ENCODE data around the gene GLRA2. TPM values are rescaled to one million over a fixed set of nuclear protein-coding genes. Genes with fewer than 3 reads are reported as not detected.

The GLRA2 gene
- not detected for polyA plus RNA-seq

DNA sequence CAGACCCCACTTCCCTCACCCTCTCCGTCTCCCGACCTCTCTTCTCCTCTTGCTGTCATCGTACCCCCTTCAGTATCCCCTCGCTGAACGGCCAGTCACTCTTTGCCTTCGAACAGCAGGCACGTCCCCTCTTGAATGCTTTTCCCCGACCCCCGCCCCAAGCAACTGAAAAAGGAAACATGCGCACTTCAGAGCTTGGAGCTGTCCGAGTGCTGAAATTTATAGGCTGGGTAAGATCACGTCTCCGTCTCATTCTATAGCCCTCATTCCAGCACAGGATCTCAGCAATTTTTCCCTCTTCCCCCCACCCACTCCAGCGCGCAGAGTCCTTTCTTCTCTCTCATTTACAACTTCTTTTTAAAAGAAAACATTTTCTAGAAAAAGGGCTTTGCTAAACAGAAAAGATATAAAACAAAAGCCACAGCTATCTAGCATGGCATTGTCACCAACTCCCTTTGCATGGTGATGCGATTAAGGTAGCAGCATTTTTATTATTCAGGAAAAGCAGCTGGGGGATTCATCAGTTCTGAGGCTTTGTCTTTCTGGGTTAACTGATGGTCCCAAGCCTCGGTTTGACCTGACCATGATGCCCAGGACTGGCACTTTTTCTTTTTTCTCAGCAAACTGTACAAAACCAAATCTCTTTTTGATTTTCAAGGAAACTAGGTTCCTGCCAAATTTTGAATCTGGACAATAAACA lies at the start of gene GLRA2:
Gene GLRA2, plus strand, starts transcription at position 247 of the 700 bp plus-strand sequence. CDS start 522 bp downstream, outside the sequence.
- Mint-ChIP-seq H3K9me3 (no peaks in the 10 kb centered on the region), H3K4me3 (peak within 1 kb of the TSS in 1 of 4 donors; percentile 78), H3K27me3 (peaks cover 10% of the 10 kb centered on the region), H3K4me1 (no peaks in the 10 kb centered on the region), H3K36me3 (no peaks in the 10 kb centered on the region), H3K27ac (peak within 1 kb of the TSS in 1 of 3 donors; percentile 40)

DNA sequence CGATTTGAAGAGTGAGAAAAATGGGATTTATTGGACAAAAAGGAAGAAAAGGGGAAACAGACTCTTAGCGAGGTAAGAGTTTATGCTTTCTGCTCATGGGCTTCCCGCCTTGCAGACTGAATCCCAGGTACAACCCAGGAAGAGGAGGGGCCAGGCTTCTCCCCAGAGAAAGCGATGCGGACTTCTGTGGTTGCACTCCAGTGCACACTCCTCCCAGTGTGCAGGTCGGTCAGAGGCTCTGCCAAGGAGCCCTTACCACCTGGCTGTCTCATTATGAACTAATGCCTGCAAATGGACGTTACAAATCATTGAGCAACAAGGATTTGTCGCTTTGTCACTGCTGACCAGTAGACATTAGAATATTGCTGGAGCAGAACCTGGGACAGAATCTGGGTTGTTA lies 39.9 kb upstream of the GLRA2 start:
- no peak overlapping the region for H3K27ac Mint-ChIP-seq
- H3K36me3 Mint-ChIP-seq = peaks cover 2% of the 10 kb centered on the region

DNA sequence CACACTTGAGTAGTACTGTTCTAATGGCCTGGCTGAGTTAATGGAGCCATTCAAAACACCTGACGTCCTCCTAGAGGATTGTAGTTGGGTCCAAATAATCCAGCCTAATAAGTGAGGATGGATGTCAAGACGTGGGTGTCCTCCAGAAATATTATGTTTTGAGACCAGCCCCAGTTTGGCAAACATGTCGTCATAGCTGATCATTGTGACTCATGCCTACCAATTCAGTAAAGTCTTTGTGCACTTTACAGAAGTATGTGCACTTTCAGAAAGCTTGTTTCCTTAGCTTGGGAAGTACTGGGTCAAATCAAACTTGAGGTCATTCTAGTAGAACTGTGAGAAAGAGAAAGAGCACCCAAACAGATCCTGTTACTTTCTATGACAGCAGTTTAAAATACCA lies 37.6 kb upstream of the GLRA2 start:
- Mint-ChIP-seq H3K4me3 (no peak overlapping the region), H3K9me3 (no peaks in the 10 kb centered on the region), H3K4me1 (peaks cover 0 to 2% (median 0%) of the 10 kb centered on the region in 3 donors), H3K36me3 (peaks cover 2% of the 10 kb centered on the region), H3K27me3 (peaks cover 8% of the 10 kb centered on the region), H3K27ac (no peak overlapping the region)

More for the DNA sequence above, 39.9 kb upstream of the GLRA2 start:
- Mint-ChIP-seq H3K9me3 (no peaks in the 10 kb centered on the region), H3K4me3 (no peak overlapping the region), H3K4me1 (no peaks in the 10 kb centered on the region), H3K27me3 (peaks cover 8% of the 10 kb centered on the region)

DNA sequence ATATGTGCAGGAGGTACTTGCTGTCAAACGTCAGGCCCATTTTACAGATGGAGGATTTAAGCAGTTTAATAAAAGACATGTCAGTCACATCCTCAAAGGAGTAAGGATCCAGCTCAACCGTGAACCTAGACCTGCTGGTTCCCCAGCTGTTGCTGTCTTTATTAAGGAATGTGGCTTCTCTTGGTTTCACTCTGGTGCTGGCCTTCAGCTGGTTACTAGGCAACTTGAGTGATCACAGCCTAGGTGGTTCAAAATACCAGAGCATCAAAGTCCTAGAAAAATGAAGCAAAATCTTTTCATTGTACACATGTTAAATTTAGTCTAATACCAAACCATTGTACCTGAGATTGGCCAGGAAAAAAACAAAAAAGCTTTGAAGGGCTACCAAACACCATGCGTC lies 32.7 kb upstream of the GLRA2 start:
- Mint-ChIP-seq H3K27ac (peak overlapping the region in 1 of 3 donors; percentile 9), H3K36me3 (no peaks in the 10 kb centered on the region), H3K4me1 (peaks cover 0 to 13% (median 9%) of the 10 kb centered on the region in 3 donors), H3K4me3 (peak overlapping the region in 3 of 4 donors; percentile 66 to 83 (median 67)), H3K27me3 (peaks cover 1% of the 10 kb centered on the region), H3K9me3 (no peaks in the 10 kb centered on the region)

DNA sequence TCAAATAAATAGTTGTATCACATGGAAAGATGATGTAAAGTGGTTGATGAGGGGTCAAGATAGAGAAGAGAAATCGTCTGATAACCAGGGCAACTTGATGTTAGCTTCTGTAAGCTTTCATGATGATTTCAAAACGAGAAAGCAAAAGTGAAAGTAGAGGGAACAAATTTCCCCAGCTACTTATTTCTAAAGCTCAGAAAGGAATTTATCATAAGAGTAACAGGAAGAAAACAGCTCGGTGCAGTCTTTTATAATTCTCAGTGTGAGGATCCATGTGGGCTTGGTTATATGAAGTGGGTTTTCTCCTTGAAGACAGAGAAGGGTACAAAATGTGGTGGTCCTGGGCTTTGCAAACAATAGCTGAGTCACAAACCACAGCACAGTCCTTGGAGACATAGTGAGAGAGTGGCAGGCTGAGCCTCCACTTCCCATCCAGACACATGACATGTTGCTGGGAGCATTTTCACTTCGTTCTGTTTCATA lies 32.1 kb upstream of the GLRA2 start:
- peaks cover 0 to 13% (median 9%) of the 10 kb centered on the region in 3 donors for H3K4me1 Mint-ChIP-seq
- peaks cover 1% of the 10 kb centered on the region for H3K27me3 Mint-ChIP-seq
- H3K9me3 Mint-ChIP-seq = no peaks in the 10 kb centered on the region
- H3K36me3 Mint-ChIP-seq = no peaks in the 10 kb centered on the region
- peak overlapping the region in 2 of 3 donors; percentile 9 to 56 for H3K27ac Mint-ChIP-seq
- peak overlapping the region; percentile 22 to 83 (median 66) for H3K4me3 Mint-ChIP-seq

DNA sequence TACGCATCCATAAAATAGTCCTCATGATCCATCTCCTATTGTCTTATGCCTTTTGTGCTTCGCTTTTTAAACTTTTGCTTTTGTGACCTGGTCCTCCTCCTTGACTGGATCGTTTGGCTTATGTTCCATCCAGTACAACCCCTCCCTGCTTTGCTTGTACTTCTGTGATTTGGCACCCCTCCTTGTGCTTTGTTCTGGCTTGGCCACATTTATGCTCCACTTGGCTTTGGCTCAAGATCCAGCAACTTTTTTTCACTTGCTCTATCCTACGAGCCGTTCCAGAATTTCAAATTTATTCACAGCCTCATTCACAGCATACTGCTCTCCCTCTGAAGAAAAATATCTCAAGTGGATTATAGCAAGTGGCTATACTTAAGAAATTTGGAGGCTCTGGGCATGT lies 28.0 kb upstream of the GLRA2 start:
- Mint-ChIP-seq H3K27ac (no peak overlapping the region), H3K27me3 (peaks cover 1% of the 10 kb centered on the region), H3K4me1 (peaks cover 0 to 11% (median 9%) of the 10 kb centered on the region in 3 donors), H3K9me3 (no peaks in the 10 kb centered on the region), H3K4me3 (no peak overlapping the region), H3K36me3 (no peaks in the 10 kb centered on the region)

DNA sequence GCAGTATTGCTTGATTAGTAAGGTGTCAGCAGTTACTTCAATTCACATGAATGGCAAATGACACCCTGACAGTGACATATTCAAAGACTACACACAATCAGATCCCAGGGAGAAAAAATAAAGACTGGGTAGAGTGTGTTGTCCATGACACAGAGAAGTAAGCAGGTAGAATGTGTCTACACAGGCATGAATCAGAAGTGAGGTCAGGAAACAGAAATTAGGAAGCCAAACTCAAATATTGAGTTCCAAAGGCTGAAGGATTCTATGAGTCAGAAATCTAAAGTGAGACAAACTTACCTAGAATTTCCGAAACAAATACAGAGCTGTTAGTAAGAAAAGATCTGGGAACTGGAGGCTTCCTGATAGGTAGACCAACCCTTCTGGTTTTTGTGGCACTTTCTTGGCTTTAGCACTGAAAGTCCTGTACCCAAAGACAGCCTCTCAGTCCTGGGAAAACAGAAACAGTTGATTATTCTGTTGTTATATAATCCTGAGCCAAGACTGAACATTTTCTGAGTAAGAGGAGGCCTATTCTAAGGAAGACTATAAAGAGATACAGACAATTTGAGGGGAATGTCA lies 24.3 kb upstream of the GLRA2 start:
- H3K4me3 Mint-ChIP-seq = no peak overlapping the region
- H3K36me3 Mint-ChIP-seq = no peaks in the 10 kb centered on the region
- no peaks in the 10 kb centered on the region for H3K27me3 Mint-ChIP-seq
- H3K9me3 Mint-ChIP-seq = no peaks in the 10 kb centered on the region
- no peak overlapping the region for H3K27ac Mint-ChIP-seq
- H3K4me1 Mint-ChIP-seq = no peaks in the 10 kb centered on the region

DNA sequence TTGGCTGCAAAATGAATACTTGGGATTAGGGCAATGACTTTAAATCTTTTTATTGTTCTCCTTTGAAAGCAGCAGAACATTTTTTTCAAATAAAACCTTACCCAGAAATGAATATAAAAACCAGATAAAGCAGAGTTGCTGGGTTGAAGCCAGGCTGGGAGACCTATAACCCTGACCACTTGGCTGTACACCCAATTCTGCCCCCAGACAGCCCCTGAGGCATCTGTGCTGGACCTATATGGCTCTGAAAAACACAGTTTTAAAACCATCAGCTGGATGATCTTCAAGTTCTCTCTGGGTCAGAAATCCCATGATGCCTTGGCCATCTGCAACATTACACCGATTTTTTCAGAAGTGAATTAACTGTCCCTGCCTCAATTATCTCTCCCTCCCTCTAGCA lies 23.7 kb upstream of the GLRA2 start:
- H3K36me3 Mint-ChIP-seq = no peaks in the 10 kb centered on the region
- H3K4me3 Mint-ChIP-seq = no peak overlapping the region
- no peaks in the 10 kb centered on the region for H3K4me1 Mint-ChIP-seq
- H3K27ac Mint-ChIP-seq = no peak overlapping the region
- H3K27me3 Mint-ChIP-seq = no peaks in the 10 kb centered on the region
- H3K9me3 Mint-ChIP-seq = no peaks in the 10 kb centered on the region

DNA sequence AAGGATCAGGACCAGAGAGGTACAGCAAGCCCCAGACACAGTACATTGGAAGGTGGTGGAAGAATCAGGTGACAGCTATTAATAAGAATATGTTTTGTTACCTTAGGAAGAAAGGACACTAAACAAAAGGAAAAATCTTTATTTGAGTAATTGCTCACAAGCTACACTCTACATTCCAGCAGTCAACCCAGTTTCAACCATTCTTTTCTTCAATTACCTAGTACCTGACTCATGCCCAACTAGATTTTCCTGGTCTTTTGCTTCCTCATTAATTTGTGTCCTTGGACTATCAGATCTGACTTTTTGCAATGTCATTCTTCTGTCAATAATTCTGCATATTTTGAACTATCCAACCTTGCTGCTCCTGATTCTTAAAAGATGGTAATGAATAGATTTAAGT lies 22.5 kb upstream of the GLRA2 start:
- Mint-ChIP-seq H3K27me3 (no peaks in the 10 kb centered on the region), H3K36me3 (no peaks in the 10 kb centered on the region), H3K27ac (no peak overlapping the region), H3K4me1 (no peaks in the 10 kb centered on the region), H3K9me3 (no peaks in the 10 kb centered on the region), H3K4me3 (no peak overlapping the region)

DNA sequence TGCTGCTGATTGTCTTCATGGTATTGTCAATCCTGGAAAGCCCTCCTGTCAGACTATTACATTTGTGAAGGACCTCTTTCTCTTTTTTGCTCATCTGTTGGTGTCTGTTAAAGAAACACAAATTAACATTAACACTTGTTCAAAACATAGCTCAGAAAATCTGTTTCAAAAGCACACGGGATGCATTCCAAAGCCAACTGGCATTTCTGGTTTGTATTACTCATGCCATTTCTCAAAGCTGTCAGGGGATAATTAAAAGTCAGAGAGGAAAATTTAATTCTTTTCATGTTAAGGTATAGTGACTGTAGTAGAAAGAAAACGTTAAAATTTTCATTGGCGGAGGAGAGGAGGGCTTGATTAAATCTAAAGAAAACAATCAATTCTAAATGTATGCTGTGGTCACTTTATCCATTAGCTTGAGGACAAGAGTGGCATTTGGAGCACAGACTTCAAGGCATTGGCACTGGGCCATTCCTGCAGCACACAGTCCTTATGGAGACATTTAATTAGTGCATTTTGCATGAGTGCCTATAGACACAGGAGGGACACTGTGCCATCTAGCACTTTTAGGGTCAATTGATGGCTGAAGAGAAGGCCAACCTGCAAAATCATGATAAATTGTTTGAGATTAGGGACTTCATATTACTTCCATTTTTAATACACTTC lies 21.2 kb upstream of the GLRA2 start:
- Mint-ChIP-seq H3K9me3 (peaks cover 0 to 2% (median 2%) of the 10 kb centered on the region in 3 donors), H3K4me3 (no peak overlapping the region), H3K27ac (peak overlapping the region in 1 of 3 donors; percentile 12), H3K4me1 (no peaks in the 10 kb centered on the region), H3K27me3 (peaks cover 2% of the 10 kb centered on the region), H3K36me3 (no peaks in the 10 kb centered on the region)

DNA sequence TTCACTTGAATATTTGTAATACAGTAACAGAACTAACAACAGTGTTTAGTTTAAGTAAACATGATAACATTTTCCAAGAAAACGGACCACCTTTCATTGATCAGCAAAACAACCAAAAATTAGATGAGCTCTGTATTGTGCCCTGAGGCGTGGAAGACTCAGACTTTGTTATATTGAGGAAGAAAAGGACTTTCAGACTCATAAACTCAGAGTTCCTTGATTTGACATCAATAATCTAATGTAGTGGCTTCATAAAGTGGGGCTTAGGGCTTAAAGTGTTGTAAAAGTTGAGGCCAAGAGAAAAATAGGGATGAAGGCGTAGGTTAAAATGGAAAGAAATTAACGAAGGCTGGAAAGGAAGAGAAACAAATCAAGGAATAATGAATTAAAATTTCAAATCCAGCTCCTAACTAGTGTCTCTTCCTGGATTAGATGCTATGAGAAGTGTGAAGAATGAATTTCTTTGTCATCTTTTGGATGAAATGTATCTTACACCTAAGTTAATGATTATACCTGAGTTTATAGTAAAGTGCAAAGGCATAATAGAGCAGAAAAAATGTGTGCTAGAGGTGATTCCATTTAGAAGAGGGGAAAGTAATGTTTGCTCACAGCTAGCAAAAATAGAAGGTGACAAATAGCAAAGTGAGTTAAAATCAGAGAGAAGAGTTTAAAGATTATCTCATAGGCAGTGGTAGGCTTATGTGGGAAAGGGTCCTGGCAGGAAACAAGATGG lies 19.8 kb upstream of the GLRA2 start:
- Mint-ChIP-seq H3K27me3 (peaks cover 2% of the 10 kb centered on the region), H3K4me1 (no peaks in the 10 kb centered on the region), H3K36me3 (no peaks in the 10 kb centered on the region), H3K27ac (no peak overlapping the region), H3K4me3 (no peak overlapping the region), H3K9me3 (peaks cover 0 to 2% (median 2%) of the 10 kb centered on the region in 3 donors)

DNA sequence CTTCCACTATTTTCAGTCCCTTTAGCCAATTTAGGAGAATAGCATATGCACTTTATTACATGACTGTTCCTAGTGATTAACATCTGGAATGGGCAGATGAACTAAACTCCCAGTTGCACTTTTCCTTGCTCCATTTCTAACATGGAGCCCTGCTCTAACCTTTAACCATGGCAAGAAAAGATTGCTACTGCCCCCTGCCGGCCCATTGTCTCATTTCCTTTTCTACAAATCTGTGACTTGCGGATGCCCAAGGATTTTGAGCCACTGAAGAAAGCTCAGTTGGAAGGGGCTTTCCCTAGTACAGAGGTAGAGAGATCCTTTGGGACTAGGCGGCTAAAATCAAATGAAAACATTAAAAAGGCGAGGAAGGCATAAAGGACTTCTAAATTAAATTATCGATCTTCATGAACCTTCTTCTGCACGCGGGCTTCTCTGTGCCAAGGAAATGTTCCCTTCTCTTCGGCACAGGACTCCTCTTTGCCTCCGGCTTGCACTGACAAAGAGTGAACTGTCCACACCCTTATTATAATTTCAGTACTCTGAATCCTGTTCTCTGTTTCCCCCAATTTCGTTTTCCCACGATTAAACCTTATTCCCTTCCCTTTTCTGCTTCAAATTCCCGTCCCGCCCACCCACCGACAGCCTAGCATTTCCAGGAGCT lies 577 bp upstream of the GLRA2 start:
- H3K9me3 Mint-ChIP-seq = no peaks in the 10 kb centered on the region

DNA sequence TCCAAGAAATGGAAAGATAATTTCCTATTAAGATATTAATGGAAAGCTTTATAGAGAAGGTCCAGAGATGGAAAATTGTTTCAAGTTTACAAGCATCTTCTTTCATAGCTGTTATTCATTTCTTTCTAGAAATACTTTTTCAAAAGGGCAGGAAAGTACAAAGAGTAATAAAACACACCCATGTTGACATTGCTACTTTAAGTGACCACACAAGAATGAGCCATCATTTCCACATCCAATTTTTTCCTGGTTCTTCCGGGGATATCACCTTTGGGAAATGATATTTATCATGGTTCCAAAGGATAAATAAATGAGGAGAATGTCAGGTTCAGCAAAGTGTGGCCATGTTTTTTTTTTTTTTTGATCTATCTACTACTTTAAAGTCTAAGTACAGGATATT lies 4.5 kb downstream of the GLRA2 start:
- Mint-ChIP-seq H3K4me3 (no peak overlapping the region), H3K9me3 (no peaks in the 10 kb centered on the region), H3K36me3 (no peaks in the 10 kb centered on the region), H3K27me3 (peaks cover 7% of the 10 kb centered on the region), H3K4me1 (no peaks in the 10 kb centered on the region), H3K27ac (no peak overlapping the region)

More for the DNA sequence above, 577 bp upstream of the GLRA2 start:
- Mint-ChIP-seq H3K4me3 (no peak overlapping the region), H3K27ac (peak overlapping the region in 1 of 3 donors; percentile 40), H3K27me3 (peaks cover 10% of the 10 kb centered on the region), H3K4me1 (no peaks in the 10 kb centered on the region), H3K36me3 (no peaks in the 10 kb centered on the region)

DNA sequence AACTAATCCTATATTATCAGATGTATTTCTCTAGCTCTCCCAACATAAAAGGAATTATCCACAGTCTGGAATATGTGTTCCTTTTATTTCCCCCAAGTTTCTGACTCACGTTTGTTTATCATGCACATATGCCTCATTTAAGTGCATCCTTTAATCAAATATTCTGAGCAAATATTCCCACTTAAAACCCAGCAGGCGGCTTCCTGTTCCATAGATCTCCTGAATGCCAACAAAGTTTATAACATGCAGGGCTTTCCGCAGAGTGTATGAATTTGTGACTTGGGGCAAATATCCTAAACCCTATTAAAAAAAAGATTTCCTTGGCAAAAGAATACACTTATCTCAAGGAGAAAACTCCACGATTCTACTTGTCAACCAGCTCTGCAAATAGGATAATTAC lies 16.9 kb downstream of the GLRA2 start:
- H3K27me3 Mint-ChIP-seq = no peaks in the 10 kb centered on the region
- no peaks in the 10 kb centered on the region for H3K4me1 Mint-ChIP-seq
- no peak overlapping the region for H3K27ac Mint-ChIP-seq
- no peak overlapping the region for H3K4me3 Mint-ChIP-seq
- H3K9me3 Mint-ChIP-seq = no peaks in the 10 kb centered on the region
- no peaks in the 10 kb centered on the region for H3K36me3 Mint-ChIP-seq

All from IgD-negative memory B cell (primary cell).